Measurements from ENCODE around the gene GNPTG.

GNPTG gene

DNA sequence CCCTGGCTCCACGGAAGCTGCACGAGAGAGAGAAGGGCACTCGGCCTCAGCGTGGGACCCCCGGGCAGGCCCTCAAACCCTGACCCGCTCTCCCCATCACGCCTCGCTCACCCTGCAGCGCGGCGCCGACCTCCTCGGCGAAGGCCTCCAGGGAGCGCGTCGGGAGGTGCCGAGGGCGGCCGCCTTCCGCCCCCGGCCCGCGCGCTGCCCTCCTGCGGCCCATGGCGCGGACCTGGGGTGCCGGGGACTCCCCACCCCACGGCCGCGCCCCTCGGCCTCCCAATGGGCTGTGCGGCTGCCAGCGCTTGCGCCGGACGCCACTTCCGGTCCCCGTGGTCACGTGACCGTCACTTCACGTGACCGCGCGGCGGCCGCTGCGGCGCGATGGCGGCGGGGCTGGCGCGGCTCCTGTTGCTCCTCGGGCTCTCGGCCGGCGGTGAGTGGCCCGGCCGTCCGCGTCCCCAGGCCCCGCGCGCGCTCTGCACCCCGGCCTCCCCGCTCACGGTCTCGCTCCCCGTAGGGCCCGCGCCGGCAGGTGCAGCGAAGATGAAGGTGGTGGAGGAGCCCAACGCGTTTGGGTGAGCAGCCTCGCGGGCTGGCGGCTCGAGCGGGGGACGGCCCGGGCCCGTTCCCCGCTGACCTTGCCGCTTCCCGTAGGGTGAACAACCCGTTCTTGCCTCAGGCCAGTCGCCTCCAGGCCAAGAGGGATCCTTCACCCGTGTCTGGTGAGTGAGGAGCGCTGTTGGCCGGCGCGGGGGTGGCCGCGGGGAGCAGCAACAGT is at the start of gene GNPTG, which contains the start of gene TSR3:
TSS of gene GNPTG (plus strand) at position 350 of the 781 bp plus-strand sequence. CDS start at position 385, 35 bp downstream.
TSS of gene TSR3 (minus strand) at position 297 of the 781 bp plus-strand sequence. CDS start at position 223, 74 bp downstream.
- DNase-seq, result peak; percentile 87

DNA sequence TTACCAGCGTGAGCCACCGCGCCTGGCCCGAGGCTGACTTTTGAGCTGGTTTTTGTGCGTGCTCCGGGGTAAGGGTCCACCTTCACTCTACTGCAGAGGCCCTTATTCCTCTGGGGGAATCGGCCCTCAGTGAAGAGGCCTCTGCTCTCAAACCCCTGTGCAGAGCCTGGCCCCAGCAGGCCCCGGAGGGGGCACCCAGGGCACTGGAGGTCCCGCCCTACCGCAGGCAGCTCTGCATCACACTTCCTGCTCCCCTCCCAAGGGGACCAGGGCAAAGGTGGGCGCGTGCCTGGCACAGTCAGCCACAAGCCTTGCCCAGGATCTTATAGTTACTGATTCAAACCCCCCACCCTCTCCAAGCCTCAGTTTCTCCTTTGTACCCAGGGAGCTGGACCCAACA is 45.9 kb upstream of the GNPTG start:
- no peak for DNase-seq

DNA sequence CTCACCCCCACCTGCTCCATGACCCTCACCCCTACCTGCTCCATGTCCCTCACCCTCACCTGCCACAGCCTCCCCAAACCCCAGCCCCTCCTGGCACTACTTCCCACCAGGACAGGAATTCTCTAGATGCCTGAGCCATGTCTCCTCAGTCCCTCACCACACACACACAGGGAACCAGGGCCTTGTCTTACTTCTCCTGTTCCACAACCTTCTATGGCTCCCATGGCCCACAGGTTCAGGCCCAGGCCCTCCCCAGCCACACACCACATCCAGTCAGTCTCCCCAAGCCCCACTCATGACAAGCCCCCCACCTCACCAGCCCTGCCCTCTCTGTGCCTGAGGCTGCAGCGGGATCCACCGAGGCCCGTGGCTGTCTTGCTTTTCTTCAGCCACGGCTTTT is 45.4 kb upstream of the GNPTG start:
- no peak for DNase-seq

DNA sequence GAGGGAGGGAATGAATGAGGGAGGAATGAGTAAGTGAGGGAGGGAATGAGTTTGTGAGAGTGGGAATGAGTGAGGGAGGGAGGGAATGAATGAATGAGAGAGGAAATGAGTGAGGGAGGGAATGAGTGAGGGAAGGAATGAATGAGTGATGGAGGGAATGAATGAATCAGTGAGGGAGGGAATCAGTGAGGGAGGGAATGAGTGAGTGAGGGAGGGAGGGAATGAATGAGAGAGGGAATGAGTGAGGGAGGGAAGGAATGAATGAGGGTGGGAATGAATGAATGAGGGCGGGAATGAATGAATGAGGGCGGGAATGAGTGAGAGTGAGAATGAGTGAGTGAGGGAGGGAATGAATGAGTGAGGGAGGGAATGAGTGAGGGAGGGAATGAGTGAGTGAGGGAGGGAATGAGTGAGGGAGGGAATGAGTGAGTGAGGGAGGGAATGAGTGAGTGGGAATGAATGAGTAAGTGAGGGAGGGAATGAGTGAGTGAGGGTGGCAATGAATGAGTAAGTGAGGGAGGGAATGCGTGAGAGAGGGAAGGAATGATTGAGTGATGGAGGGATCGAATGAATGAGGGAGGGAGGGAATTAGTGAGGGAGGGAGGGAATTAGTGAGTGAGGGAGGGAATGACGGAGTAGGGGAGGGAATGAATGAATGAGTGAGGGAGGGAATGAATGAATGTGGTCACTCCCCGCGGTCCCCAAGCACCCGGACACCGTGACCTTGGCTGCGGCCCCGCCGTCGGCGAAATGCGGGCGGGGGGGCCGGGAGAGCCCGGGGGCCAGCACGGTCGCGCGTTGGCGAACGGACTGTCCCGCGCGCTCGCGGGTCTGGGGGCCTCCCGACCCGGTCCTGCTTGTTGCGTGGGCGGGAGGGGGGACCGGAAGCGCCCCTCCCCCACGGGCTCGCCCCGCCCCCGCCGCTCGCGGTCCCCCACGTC is 43.4 kb upstream of the GNPTG start:
- peak; percentile 15 for DNase-seq

DNA sequence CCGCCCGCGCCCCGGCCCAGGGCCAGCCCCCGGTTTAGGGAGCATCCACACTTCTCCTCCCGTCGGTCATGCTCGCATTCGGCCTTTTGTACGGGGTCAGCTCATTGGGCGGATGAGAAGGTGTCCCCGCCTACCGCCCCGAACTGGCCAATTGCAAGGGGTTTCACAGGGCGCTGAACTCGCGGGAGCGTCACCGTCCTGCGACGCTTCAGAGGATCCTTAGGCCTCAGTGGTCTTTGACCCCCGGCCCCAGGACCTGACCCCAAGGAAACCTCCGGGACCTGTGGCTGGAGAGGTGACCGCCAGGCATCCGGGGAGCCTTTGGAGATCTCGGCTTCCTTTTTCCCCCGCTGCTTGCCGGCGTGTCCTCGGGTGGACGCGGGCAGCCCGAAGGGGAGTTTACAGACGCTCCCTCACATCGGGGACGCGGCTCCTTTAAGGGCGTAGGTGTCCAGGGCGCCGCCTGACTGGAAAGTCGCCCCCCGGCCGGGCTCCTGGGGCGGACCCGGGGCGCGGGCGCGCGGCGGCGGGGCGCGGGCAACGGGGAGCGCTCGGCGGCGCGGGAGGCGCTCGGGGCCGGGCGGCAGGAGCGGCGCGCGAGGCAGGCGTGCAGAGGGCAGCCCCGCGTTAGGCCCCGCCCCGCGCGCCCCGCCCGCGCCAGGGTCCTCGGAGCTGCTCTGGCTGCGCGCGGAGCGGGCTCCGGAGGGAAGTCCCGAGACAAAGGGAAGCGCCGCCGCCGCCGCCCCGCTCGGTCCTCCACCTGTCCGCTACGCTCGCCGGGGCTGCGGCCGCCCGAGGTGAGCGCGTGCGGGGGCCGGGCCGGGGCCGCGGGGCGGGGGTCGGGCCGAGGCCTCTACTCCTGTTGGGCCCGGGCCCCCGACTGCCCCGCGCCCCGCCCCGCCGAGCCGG is 42.5 kb upstream of the GNPTG start, which contains the start of gene UBE2I:
TSS of gene UBE2I (plus strand) at position 660 of the 909 bp plus-strand sequence. CDS start 4,395 bp downstream, outside the sequence.
- peak; percentile 99 for DNase-seq

DNA sequence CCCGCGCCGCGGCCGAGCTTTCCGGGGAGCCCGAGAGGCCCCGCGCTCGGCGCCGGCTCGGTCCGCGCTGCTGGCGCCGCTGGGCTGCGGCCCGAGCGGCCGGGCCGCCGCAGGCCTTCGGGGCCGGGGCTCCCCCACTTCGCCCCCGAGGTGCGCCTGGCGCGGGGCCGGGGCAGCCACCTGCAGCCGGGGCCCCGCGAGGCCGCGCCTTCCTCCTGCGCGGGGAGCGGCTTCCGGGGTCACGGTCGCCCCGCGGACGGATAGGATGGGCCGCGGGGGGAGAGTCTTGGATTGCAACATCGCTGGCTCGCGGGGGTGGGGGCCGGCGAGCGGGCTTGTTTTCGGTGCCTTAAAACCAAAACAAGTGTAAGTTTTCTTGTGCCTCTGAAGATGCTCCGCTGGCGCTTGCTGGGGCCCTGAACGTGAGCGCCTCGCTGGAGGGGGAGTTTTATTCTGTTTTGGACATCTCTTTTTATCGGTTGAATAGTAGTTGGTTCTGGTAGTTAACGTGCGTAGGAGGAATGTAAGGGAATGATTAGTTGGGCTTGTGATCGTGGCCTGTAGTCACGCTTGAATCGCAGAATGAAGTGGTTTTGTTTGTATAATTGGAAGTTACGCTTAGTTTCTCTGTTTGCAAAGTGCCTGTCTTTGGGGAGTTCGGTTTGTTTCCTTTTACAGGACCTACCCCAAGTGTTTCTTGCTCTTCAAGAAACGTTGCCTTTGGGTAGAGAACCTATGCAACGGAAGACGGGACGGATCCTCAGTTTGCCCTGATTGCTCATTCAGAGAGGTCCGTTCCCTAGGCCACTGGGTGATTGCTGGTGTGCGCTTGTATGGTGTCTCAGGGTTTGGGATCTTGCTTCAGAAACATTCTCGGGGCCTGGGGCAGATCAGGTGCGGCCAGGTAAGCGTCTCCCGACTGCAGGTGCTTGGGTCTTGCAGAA is 41.6 kb upstream of the GNPTG start:
- peak; percentile 27 for DNase-seq

DNA sequence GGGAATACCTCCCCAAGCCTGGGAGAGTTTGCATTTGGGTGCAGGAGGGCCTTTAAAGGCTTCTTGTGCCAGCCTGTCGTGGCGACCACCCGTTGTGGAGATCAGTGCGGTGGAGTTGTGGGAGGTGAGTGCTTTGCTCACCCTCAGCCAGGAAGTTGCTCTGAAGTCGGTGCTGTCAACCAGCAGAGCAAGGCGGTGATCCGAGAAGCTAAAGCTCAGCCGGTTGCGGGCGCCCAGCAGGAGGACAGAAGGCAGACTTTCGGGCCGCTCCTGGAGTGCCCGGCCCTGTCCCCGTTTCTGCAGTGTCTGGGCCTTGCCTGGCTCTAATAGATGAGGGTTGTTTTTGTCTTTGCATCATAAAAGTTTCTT is 40.9 kb upstream of the GNPTG start:
- DNase-seq, result peak; percentile 20

DNA sequence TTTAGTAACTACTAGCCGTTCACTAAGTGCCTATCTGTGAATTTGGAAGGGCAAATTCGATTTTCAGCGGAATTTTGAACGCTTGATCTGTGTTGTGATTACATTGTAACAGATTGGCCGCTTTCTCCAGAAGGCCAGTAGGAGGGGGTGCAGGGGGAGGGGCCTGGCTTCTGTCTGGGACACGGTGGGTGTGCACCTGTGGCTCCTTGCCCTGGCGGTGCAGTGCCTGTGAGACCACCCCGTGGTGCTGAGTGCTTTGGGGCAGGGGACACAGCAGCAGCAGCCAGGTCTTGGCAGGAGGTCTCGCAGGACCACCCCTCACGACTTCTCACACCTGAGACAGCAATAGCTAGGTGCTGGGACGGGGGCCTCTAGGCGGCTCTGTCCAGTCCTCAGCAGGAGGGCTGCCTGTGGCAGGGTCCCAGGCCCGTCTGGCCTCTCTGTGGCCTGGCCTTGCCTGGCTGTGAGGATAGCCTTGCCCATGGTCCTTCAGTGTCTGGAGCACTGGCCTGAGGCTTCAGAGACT is 40.5 kb upstream of the GNPTG start:
- DNase-seq, result peak; percentile 16

DNA sequence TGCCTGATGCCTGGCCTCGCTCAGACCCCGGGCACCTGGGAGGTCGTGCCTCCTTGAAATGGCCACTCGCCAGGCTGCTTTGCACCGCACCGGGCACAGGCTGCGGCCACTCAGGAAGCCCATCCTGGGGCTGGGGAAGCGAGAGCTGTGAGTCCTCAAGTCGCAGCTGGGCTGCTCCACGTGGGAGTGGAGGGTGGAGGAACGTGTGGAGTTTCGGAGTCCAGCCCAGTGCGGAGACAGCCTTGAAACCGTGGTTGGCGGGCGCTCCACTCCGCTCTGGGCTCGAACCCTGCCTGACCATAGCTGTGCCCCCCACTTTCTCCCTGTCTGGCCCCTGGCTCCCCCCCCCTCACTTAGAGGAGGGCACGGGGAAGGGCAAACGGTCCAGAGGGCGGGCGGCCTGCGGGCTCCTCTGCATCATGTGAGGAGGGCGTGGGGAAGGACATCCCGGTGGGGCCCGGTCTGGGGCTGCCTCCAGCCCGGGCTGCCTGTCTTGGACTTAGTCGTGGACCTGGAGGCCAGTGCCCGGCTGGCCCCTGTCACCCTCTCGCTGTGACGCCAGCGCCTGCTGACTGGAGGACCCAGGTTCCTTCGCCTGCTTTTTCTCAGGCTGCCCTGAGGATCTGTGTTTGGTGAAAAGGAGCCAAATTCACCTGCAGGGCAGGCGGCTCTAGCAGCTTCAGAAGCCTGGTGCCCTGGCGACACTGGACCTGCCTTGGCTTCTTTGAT is 39.8 kb upstream of the GNPTG start:
- DNase-seq, result peak; percentile 26

DNA sequence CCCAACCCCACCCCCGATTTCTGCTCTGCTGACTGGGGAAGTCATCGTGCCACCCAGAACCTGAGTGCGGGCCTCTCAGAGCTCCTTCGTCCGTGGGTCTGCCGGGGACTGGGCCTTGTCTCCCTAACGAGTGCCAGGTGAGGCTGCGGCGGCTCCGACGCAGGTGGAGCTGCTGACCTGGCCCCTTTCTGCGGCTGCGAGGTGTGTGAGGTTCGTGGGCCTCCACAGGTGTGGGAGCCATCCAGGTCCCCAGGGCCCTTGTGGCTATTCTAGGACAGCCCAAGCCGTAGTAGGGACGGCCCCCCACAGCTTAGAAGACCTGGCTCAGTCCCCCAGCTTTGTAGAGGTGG is 39.3 kb upstream of the GNPTG start:
- no peak for DNase-seq

DNA sequence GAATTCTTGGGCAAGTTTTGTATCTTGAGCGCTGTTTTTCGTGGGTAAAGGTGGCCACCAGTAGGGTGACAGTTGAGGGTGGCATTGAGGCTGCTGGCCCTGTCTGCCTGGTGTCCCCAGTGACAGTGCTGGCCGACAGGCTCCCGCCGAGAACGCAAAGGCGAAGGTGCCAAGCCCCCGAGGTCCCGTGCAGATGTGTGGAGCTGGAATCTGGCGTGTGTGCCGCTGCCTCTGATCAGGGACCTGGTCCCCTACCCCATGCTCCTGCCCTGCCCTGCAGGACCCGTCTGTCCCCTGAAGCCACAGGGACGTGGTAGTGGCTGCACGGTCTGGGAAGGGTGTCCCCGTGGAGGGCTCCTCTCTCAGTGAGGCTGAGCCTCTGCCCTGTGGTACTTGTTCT is 38.8 kb upstream of the GNPTG start:
- DNase-seq, result no peak

DNA sequence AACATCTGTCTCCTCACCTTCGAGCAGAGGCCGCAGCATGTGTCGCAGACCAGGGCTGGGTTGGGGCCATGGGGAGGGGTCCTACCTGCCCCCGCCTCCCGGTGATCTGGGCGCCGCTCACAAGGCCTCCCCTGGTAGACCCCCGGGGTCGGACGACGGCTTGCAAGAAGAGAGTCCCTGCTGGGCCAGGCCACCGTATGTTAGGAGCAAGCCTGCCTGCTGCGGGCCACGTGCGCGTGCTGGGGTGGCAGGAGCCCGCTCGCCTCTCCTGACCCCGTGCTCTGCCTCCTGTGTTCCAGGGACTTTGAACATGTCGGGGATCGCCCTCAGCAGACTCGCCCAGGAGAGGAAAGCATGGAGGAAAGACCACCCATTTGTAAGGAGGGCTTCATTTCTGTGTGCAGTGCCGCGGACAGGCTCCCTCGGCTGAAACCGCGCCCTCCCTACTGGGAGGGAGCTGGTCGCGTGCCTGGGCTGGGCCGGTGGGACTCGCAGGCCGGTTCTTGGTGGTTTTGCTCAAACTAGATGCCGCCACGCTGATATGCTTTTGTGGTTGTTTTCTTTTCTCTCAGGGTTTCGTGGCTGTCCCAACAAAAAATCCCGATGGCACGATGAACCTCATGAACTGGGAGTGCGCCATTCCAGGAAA is 37.9 kb upstream of the GNPTG start:
- no peak for DNase-seq

DNA sequence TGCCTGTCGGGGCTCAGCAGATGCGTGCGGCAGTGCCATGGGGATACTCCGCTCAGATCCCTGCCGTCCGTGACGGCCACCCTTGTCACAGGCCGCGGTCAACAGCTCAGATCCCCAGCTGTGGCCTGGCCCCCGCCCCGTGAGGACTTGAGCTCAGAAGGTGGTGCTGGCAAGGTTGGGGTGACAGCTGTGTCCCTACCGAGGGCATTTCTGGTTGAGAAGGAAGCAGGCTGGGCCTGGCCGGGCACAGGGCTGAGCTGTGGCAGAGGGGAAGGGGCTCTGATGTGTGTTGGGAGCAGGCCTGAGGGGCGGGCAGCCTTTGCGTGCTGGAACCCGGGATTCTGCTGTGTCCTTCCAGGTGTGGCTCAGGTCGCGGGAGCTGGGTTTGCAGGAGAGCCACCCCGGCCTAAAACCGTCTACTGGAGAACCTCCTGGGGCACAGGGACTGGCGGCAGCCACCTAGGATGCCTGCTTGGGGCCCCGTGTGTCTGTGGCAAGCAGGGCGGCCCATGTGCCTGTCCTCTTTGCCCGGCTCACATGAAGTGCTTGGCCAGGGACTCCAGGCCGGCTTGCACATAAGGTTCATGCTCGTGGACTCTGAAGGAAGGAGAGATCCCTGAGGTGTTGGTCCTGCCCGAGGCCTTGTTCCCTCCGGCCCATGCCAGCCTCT is 37.2 kb upstream of the GNPTG start:
- DNase-seq, result no peak

DNA sequence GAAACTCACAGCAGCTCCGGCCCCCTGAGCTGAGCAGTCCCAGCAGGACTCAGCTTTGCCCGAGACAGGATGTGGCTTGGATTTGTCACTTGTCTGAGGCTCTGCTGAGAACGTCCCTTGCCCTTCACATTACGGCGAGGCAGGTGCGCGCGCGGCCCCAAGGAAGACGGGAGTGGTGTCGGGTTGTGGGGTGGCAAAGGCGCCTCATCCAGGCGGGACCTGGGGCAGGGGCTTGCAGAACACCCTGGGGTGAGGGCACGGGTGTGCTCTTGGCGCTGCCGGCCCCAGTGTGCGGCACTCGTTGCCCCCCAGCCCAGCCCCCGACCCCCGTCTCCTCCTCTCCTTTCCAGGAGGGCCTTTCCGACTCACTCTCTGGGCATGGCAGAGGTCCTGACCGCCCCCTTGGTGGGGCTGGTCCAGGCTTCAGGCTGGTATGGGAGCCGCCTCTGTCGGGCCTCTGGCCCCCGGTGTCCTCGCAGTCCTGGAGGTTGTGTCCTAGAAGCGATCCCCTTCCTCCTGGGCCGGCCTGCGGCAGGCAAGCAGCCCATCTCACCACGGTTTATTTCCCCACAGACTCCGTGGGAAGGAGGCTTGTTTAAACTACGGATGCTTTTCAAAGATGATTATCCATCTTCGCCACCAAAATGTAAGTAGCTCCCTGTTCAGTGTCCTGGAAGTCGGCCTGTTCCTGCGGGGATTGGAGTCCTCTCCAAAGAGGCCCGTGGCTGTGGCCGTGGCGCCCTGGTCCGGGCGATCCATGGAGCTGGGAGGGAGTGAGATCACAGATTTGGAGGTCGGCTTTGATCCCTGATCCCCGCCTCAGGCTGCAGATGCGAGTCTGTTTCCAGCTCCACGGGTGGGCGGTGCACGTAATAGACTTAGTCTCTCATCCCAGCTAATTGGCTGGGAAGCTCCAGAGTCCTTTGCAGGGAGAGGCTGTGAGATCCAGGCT is 36.4 kb upstream of the GNPTG start:
- DNase-seq, result no peak

DNA sequence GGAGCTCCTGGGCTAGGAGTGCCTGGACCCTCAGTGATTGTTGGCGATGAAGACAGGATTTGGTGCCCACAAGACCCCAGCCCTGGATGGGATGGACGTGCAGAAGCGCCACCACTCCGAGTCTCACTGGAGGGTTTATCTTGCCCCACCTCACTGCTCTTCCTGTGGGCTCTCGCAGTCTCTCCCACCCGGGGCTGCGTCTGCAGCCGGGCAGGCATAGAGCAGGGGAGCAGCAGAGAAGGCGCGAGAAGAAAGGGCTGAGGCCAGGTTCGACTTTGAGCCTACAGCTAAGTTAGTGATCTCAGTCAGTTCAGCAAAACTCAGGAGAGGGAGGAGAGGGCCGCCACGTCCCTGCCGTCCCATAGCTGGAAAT is 35.7 kb upstream of the GNPTG start:
- no peak for DNase-seq

DNA sequence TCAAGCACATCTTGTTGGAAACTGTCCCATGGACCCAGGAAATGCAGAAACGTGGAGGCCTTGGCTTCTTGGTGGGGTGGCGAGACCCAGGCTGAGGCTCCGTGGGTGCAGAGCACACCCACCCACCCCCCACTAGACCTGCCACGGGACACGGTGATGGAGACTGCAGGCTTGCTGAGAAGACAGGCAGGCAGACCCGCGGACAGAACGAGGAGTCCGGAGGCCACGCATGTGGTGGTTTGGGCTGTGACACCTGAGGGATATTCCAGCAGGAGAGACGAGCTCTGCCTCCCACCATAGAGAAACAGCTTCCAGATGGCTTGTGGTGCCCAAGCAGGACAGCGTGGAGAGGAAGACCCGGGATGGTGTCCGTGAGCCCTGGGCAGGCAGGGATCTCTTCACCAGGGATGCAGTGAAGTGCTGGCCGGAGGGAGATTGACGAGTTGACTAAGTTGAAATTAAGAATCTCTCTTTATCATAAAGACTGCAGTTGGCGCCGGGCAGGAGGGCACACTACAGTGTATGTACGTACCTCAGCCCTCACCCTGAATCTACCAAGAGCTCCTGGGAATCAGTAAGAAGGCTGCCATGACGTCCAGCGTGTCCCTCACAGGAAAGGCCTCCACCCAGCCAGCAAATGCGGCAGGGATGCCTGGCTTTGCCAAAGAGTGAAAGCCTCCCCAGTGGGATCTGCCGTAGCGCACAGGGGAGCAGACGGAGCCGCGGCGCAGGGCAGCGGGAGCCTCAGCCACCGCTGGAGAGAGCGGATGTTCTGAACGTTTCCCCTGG is 34.1 kb upstream of the GNPTG start:
- DNase-seq, result no peak

DNA sequence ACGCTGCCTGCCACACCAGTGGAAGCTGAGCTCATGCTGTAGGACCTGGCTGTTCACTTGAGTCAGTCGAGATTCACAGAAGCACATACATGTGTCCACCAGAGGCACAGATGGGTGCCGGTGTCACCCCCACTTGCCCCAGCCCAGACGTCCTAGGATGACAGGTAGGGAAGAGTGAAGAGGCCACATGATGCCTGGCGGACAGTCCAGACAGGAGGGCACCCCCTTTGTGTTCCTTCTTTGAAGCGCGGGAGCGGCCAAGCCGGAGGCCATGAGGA is 33.5 kb upstream of the GNPTG start:
- no peak for DNase-seq

DNA sequence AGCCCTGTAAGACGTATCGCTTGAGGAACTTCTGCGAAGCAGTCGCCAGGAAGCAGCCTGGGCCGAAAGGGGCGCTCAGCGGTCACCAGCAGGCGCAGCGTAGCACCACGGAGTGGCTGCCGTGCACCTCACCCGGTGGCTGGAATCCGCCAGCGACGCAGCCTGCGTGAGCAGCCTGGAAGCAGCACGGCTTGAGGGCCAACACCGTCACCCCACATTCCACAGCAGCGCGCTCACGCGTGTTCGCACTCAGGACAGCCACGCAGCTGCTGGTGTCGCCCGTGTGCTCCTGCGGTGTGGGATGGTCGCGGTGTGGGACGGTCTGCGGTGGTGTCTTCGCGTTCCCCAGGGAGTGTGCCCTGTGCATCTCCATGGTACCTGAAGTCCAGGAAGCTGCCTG is 32.7 kb upstream of the GNPTG start:
- DNase-seq, result no peak
